AG04450 (cell line): Measurements from ENCODE around the gene QRFP. TPM values are rescaled to one million over a fixed set of nuclear protein-coding genes. Genes with fewer than 3 reads are reported as not detected.

Source experiments
- CTCF ChIA-PET: fragments of 300-600, 350-600 bp; formaldehyde crosslinking; extraction: SDS; loops from one replicate; lab custom pipeline; 2022; ENCODE audit warnings: antibody characterized with exemption, inconsistent platforms; lab: Charles Lee
- POLR2A ChIA-PET: fragments of 350-600 bp; formaldehyde crosslinking; extraction: SDS; loops from one replicate; lab custom pipeline; 2021; ENCODE audit warnings: antibody characterized with exemption, inconsistent platforms; lab: Yijun Ruan, JAX
- DNase-seq: peaks from one replicate; pipeline ENCODE4 v3.0.0-alpha.2; 2011; ENCODE audit warnings: low read depth, low spot score
- H3K27ac ChIP-seq: one replicate; pipeline ENCODE4 v1.5.1; 2012; ENCODE audit warnings: low read depth, low read length, control low read depth
- H3K27me3 ChIP-seq: one replicate; pipeline ENCODE4 v1.6.0; 2012; ENCODE audit warnings: low read length; ENCODE audit not compliant: control insufficient read depth, insufficient read depth
- H3K4me3 ChIP-seq: 2 replicates; pipeline ENCODE4 v1.5.1; 2011; ENCODE audit warnings: mild to moderate bottlenecking, low read depth, low read length, control low read depth
- H3K9me3 ChIP-seq: 2 replicates; pipeline ENCODE4 v1.5.1; 2012; ENCODE audit warnings: low read length; ENCODE audit not compliant: control insufficient read depth, insufficient read depth
- polyA plus RNA-seq: library from polyadenylated mRNA; depleted of rRNA; stranded (reverse); fragments of >200 nt; gene quantifications from 2 replicates; pipeline ENCODE4 v1.2.3, GENCODE V29; 2011
- TF ChIP-seq, protein P1 (sequence below): IDR thresholded peaks from 2 replicates; pipeline ENCODE4 v1.5.1; 2011; ENCODE audit warnings: low read depth, low read length, control low read depth, inconsistent platforms

Gene QRFP
- polyA plus RNA-seq, 1 experiment = not detected

DNA sequence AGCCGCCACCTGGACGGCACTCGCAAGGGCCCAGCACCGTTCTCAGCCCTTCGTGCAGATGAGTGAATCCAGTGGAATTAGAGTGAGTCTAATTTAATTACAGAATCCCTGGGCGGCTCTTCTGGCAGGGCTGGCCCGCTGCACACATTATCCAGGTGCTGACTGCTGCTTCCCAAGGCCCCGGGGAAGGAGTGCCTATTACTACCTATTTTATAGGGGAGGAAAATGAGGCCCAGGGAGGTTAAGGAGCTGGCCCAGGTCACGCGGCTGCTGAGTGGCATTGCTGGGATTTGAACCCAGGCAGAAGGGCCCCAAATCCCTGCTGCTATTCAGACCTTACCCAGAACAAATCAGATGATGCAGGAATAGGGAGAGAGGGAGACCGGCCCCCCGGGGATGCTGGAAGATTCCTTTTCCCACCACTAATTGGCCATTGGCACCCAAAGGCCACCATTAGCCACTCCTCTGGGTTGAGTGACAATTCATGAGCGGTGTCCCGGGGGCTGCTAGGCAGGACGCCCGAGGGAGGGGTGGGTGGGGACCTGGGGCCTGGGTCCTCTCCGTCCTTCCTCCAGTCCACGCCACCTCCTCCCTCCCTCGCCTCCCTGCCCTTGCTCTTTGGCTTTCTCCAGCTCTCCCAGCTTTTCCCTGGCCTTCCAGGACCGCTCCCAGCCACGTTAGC is 10.3 kb upstream of the QRFP start:
- Histone ChIP-seq H3K27ac (no peak overlapping the region), H3K4me3 (no peak overlapping the region), H3K27me3 (peaks cover 3% of the 10 kb centered on the region), H3K9me3 (no peaks in the 10 kb centered on the region)
- POLR2A ChIA-PET = no interaction called here
- TF ChIP-seq, protein P1, sequence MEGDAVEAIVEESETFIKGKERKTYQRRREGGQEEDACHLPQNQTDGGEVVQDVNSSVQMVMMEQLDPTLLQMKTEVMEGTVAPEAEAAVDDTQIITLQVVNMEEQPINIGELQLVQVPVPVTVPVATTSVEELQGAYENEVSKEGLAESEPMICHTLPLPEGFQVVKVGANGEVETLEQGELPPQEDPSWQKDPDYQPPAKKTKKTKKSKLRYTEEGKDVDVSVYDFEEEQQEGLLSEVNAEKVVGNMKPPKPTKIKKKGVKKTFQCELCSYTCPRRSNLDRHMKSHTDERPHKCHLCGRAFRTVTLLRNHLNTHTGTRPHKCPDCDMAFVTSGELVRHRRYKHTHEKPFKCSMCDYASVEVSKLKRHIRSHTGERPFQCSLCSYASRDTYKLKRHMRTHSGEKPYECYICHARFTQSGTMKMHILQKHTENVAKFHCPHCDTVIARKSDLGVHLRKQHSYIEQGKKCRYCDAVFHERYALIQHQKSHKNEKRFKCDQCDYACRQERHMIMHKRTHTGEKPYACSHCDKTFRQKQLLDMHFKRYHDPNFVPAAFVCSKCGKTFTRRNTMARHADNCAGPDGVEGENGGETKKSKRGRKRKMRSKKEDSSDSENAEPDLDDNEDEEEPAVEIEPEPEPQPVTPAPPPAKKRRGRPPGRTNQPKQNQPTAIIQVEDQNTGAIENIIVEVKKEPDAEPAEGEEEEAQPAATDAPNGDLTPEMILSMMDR = no peak
- no peak for DNase-seq
- CTCF ChIA-PET = interaction anchor here (0.7 to 1.4 kb wide), 3 partner anchors 12 to 663 kb away, joined by 3 to 6 read pairs (median 4); no protein-coding TSS in a partner anchor

DNA sequence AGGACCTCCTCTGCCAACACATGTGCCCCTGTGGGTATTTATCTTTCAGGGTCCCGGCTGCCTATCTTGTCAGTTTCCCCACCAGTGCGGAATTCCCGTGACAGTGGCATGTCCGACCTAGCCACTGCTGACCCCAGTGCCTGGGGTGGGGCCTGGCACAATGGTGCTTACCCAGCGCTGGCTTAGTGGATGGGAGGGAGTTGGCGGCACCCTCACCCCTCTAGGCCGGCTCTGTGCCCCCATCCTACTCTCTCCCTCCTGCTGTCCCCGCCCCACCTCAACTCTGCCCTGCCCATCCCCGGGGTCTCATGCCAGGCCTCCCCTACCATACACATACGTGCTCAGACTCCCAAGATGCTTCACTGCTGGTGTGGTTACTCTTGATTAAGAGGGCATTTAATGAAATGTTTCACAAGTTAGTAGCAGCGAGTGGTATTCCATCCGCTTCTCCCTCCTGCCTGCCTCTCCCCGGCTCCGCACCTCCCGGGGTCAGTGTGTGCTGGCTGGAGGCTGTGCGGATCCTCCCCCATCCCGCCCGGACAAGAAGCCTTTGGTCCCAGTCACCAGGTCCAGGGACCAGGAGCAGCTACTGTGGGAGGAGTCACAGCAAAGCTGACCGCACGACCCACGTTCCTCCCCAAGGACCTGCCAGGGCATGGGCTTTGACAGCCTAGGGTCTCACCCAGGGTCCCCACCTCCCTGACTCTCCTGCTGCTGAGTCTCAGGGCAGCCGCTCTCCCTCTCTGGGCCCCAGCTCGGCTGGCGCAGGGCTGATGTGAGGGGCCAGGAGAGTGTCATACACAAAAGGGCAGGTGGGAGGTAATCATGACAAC is 9.5 kb upstream of the QRFP start:
- POLR2A ChIA-PET = no interaction called here
- Histone ChIP-seq H3K4me3 (no peak overlapping the region), H3K27ac (no peak overlapping the region), H3K27me3 (peaks cover 3% of the 10 kb centered on the region), H3K9me3 (no peaks in the 10 kb centered on the region)
- TF ChIP-seq, protein P1 = no peak
- CTCF ChIA-PET = no interaction called here
- DNase-seq = no peak

DNA sequence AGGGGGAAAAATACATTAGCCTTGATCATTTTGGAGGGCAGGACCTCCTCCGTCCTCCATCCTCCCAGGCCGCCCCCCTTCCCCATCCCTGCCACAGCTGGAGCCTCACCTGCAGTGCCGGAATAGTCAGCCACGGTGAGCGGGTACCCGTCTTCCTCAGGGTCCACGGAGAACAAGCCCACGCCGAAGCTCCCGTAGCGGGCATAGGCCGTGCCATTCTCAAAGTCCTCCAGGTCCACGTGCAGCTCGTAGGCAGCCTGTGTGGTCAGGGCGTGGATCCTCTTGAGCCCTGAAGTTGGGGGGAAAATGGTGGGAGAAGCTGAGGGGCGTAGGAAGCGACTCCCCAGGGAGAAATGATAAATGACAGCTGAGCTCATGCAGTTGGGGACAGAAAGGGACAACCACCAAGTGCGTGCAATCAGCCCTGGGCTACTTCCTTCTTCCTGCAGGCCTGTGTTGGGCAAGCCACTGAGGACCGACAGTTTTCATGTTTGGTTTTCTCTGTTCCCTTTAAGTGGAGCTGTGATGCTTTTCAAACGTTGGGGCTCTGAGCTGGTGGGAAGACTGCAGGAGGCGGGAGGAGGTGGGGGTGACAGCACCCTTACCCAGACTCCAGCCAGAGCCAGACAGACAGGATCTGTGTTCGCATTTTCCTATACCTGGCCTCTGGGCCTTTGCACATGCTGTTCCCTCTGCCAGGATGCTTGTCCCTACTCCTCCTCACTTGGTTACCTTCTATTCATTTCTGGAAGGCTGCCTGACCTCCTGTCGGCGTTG is 8.7 kb upstream of the QRFP start:
- no peak overlapping the region for H3K4me3 ChIP-seq
- H3K9me3 ChIP-seq = no peaks in the 10 kb centered on the region
- DNase-seq = no peak
- ChIA-PET CTCF (no interaction called here), POLR2A (no interaction called here)
- H3K27me3 ChIP-seq = peaks cover 3% of the 10 kb centered on the region
- H3K27ac ChIP-seq = no peak overlapping the region
- TF ChIP-seq, protein P1 = no peak

DNA sequence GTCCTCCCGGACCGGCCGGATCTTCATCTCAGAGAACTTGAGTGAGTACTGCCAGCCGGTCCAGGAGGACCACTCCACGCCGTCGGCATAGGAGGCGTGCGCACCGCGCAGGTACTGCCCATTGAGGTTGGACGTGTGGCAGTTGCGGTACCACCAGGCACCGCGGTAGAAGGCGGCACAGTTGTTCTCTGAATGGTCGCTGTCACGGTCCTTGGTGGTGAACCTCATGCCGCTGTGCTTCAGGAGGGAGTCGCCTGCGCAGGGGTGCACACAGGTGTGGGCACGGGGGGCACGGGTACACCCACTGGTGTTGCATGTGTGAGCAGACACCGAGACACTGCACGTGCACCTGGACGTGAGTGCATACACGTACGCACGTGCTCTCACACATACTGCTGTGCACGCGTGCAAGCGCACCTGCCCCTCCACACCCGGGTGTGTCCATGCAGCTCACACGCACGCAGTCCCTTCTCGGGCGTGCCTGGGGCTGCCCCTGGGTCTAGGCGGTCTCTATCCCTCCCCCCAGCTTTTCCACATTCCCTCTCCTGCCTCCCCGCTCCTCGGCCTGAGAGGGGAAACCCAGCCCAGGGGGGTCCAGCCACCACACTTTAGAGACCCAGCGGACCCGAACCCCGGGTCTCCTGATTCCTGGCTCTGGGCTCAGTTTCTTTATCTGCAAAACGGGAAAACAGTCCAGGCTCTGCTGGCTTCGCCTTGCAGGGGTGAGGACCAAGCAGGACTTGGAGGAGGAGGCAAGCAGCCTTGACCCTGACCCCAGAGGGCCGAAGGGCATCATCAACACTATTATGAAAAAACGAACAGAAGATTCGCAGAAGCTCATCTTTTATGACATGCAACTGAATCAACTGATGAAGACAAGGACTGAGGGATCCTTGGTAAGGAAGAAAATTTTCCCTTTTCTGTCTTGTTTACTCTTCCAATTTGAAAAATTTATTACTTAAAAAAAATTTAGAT is 7.7 kb upstream of the QRFP start:
- DNase-seq = no peak
- POLR2A ChIA-PET = no interaction called here
- Histone ChIP-seq H3K9me3 (no peaks in the 10 kb centered on the region), H3K27me3 (peaks cover 3% of the 10 kb centered on the region), H3K27ac (no peak overlapping the region), H3K4me3 (no peak overlapping the region)
- CTCF ChIA-PET = no interaction called here
- TF ChIP-seq, protein P1 = no peak
